Lower lobe of right lung (tissue), 2 donors: ENCODE results near the gene NTRK2. TPM values are rescaled to one million over a fixed set of nuclear protein-coding genes. Genes with fewer than 3 reads are reported as not detected.
"Not testable (repeated sequence)": the region's sequence is repeated elsewhere in the genome, so short reads cannot be mapped to it uniquely, and the experiment has no call there.

ENCODE experiments used
- ATAC-seq, 2 donors: fragments of 200-7000 bp; cut with Tn5 transposase; one replicate each; pipeline ENCODE4 v1.9.1; 2020 to 2022; ENCODE audit warnings: mild to moderate bottlenecking in 2 of 2, moderate library complexity in 2 of 2
- DNase-seq: peaks from one replicate; pipeline ENCODE4 v3.0.0-alpha.2; 2020
- H3K27ac ChIP-seq: fragments of 200-600 bp; one replicate; pipeline ENCODE4 v1.8.0; 2022
- H3K27me3 ChIP-seq: fragments of 200-600 bp; one replicate; pipeline ENCODE4 v1.8.0; 2022; ENCODE audit warnings: low read depth
- H3K36me3 ChIP-seq: fragments of 200-600 bp; one replicate; pipeline ENCODE4 v1.8.0; 2022; ENCODE audit warnings: mild to moderate bottlenecking
- H3K4me1 ChIP-seq: fragments of 200-600 bp; one replicate; pipeline ENCODE4 v1.8.0; 2022
- H3K4me3 ChIP-seq: fragments of 200-600 bp; one replicate; pipeline ENCODE4 v1.8.0; 2022; ENCODE audit warnings: mild to moderate bottlenecking
- H3K9me3 ChIP-seq: fragments of 200-600 bp; one replicate; pipeline ENCODE4 v1.8.0; 2022
- CTCF ChIP-seq: fragments of 200-600 bp; IDR thresholded peaks from one replicate; pipeline ENCODE4 v1.8.0; 2022; ENCODE audit warnings: antibody characterized with exemption, mild to moderate bottlenecking
- intact Hi-C: fragments of 100-400 bp; cut with DNase I; formaldehyde crosslinking; loops from one replicate; pipeline ENCODE4 v1.11.0; 2022
- total RNA-seq: library from RNA; stranded (reverse); fragmentation: NEBNext Ultra II Directional; extraction: Animal tissue kit (Norgen Biotek cat#: 25700); gene quantifications from one replicate; pipeline ENCODE4 v1.2.1, GENCODE V29; 2021
- donor health status: DM: no; HTN: yes; CAD: no; lungs with severe emphysema.

Gene NTRK2
- total RNA-seq, 1 donor from 2014 or later = 7.7 TPM

- Histone ChIP-seq H3K27me3 (no peaks in the 10 kb centered on the region), H3K4me3 (no peak overlapping the region), H3K4me1 (no peaks in the 10 kb centered on the region), H3K27ac (no peak overlapping the region), H3K9me3 (no peaks in the 10 kb centered on the region), H3K36me3 (no peaks in the 10 kb centered on the region)
- ATAC-seq (no peak), DNase-seq (no peak)
- no peak for TF ChIP-seq CTCF
- intact Hi-C loops = no loop called here
These were observed 398.3 kb downstream of the NTRK2 start for GRCh38 chr9:85067792-85068191.

- DNase-seq, H3K9me3 ChIP-seq, intact Hi-C loops, ATAC-seq, H3K36me3 ChIP-seq, H3K4me3 ChIP-seq, H3K27me3 ChIP-seq, H3K4me1 ChIP-seq, H3K27ac ChIP-seq: not testable (repeated sequence)
These were observed 399.9 kb downstream of the NTRK2 start for GRCh38 chr9:85069421-85069820.
